CD14-positive monocyte (primary cell): Measurements from ENCODE around the gene CHKA. TPM values are rescaled to one million over a fixed set of nuclear protein-coding genes. Genes with fewer than 3 reads are reported as not detected.
A peak's percentile ranks its signal among the peaks of the same experiment; 100 is the strongest.
"Not testable (repeated sequence)": the region's sequence is repeated elsewhere in the genome, so short reads cannot be mapped to it uniquely, and the experiment has no call there.

Experiments used
- DNase-seq, 3 donors: peaks; one replicate each; pipeline ENCODE4 v3.0.0-alpha.2; 2011 to 2022
- H2AFZ ChIP-seq: 2 replicates; pipeline ENCODE4 v1.6.0; 2012; ENCODE audit warnings: mild to moderate bottlenecking, low read depth, low read length, inconsistent platforms; ENCODE audit not compliant: insufficient read depth, poor library complexity, severe bottlenecking
- H3K27ac ChIP-seq, 2 donors: 1 replicate in 1 of 2; 2 replicates in 1 of 2; pipeline ENCODE4 v1.5.1; 2012 to 2013; ENCODE audit warnings: low read length in 2 of 2, control low read depth in 1 of 2, inconsistent platforms in 1 of 2, low read depth in 1 of 2, mild to moderate bottlenecking in 1 of 2
- H3K27me3 ChIP-seq, 2 donors: one replicate each; pipeline versions ENCODE4 v1.6.0 to v1.6.1; 2011 to 2013; ENCODE audit warnings: low read length in 2 of 2; ENCODE audit not compliant: control insufficient read depth in 2 of 2, insufficient read depth in 2 of 2
- H3K36me3 ChIP-seq, 2 donors: replicated peaks in 1 of 2; 1 replicate in 1 of 2; 2 replicates in 1 of 2; pipeline versions ENCODE4 v1.5.1 to v1.6.1; 2012 to 2013; ENCODE audit warnings: low read length in 2 of 2, control low read depth in 1 of 2, inconsistent platforms in 1 of 2, mild to moderate bottlenecking in 1 of 2; ENCODE audit not compliant: insufficient read depth in 2 of 2, control insufficient read depth in 1 of 2
- H3K4me1 ChIP-seq, 2 donors: 1 replicate in 1 of 2; 2 replicates in 1 of 2; pipeline versions ENCODE4 v1.5.1 to v1.6.1; 2012 to 2013; ENCODE audit warnings: low read length in 2 of 2, control low read depth in 1 of 2, inconsistent platforms in 1 of 2, mild to moderate bottlenecking in 1 of 2, moderate library complexity in 1 of 2; ENCODE audit not compliant: insufficient read depth in 2 of 2, control insufficient read depth in 1 of 2
- H3K4me2 ChIP-seq: replicated peaks from 2 replicates; pipeline ENCODE3; 2012; ENCODE audit warnings: low read length, moderate library complexity, mild to moderate bottlenecking; ENCODE audit not compliant: poor library complexity, severe bottlenecking; ENCODE audit errors: extremely low read depth
- H3K4me3 ChIP-seq, 3 experiments: fragments of 200-600 bp in 1 of 3; sonication (generic) in 1 of 3; replicated peaks in 1 of 3; 1 replicate in 2 of 3; 2 replicates in 1 of 3; pipeline ENCODE4 v1.5.1; 2011 to 2013; ENCODE audit warnings: low read length in 3 of 3, mild to moderate bottlenecking in 3 of 3, control low read depth in 2 of 3, low read depth in 2 of 3, inconsistent platforms in 1 of 3, moderate library complexity in 1 of 3
- H3K79me2 ChIP-seq: 2 replicates; pipeline ENCODE4 v1.6.0; 2012; ENCODE audit warnings: mild to moderate bottlenecking, control low read depth, inconsistent platforms, low read length, moderate library complexity; ENCODE audit not compliant: insufficient read depth
- H3K9ac ChIP-seq: 2 replicates; pipeline ENCODE4 v1.6.0; 2017; ENCODE audit warnings: low read length, mild to moderate bottlenecking; ENCODE audit not compliant: insufficient read depth, poor library complexity, severe bottlenecking
- H3K9me3 ChIP-seq, 2 donors: replicated peaks in 1 of 2; 1 replicate in 1 of 2; 2 replicates in 1 of 2; pipeline versions ENCODE4 v1.5.1 to v1.6.1; 2012 to 2013; ENCODE audit warnings: low read length in 2 of 2, control low read depth in 1 of 2; ENCODE audit not compliant: control insufficient read depth in 1 of 2, insufficient read depth in 1 of 2
- H4K20me1 ChIP-seq: 2 replicates; pipeline ENCODE4 v1.6.0; 2012; ENCODE audit warnings: mild to moderate bottlenecking, low read length, control low read depth, moderate library complexity; ENCODE audit not compliant: insufficient read depth
- H3K27ac Mint-ChIP-seq, 7 donors: one replicate each; pipeline ENCODE4 v1.8.0; 2020; ENCODE audit warnings: mild to moderate bottlenecking in 7 of 7, mixed read lengths in 7 of 7, moderate library complexity in 6 of 7, inconsistent platforms in 2 of 7
- H3K27me3 Mint-ChIP-seq, 3 donors: one replicate each; pipeline ENCODE4 v1.8.0; 2021 to 2022; ENCODE audit warnings: low read depth in 3 of 3, mild to moderate bottlenecking in 3 of 3, mixed read lengths in 3 of 3, moderate library complexity in 3 of 3, inconsistent platforms in 1 of 3
- H3K36me3 Mint-ChIP-seq, 2 donors: one replicate each; pipeline ENCODE4 v1.8.0; 2020; ENCODE audit warnings: mixed read lengths in 2 of 2, inconsistent platforms in 1 of 2, mild to moderate bottlenecking in 1 of 2
- H3K4me1 Mint-ChIP-seq: one replicate; pipeline ENCODE4 v1.8.0; 2020; ENCODE audit warnings: mild to moderate bottlenecking, mixed read lengths
- H3K4me3 Mint-ChIP-seq, 2 donors: one replicate each; pipeline ENCODE4 v1.8.0; 2020; ENCODE audit warnings: mild to moderate bottlenecking in 2 of 2, mixed read lengths in 2 of 2, moderate library complexity in 1 of 2
- H3K9me3 Mint-ChIP-seq, 7 donors: one replicate each; pipeline ENCODE4 v1.8.0; 2020 to 2022; ENCODE audit warnings: mixed read lengths in 7 of 7, mild to moderate bottlenecking in 6 of 7, moderate library complexity in 6 of 7, inconsistent platforms in 2 of 7
- CTCF ChIP-seq: fragments of 200-600 bp; IDR thresholded peaks from one replicate; pipeline ENCODE4 v1.8.0; 2022; ENCODE audit warnings: antibody characterized with exemption, mild to moderate bottlenecking
- whole genome bisulfite sequencing: methylation state at CpG from one replicate; pipeline ENCODE4 v1.1.5; 2013; ENCODE audit warnings: missing lambda C conversion rate; ENCODE audit not compliant: insufficient coverage; 5-methylcytosine and 5-hydroxymethylcytosine counted together
- intact Hi-C, 2 donors: fragments of 100-400 bp; cut with micrococcal nuclease; formaldehyde crosslinking; loops; one replicate each; pipeline versions ENCODE4 v1.15.0 to v1.15.1; 2023
- polyA plus RNA-seq, 3 donors: library from polyadenylated mRNA; depleted of rRNA in 1 of 3; unstranded in 2 of 3; stranded (reverse) in 1 of 3; fragments of 300-500 nt in 2 of 3; fragments of >200 nt in 1 of 3; fragmentation: Illumina TruSeq in 2 of 3; gene quantifications; 1 replicate in 2 of 3; 2 replicates in 1 of 3; pipeline ENCODE4 v1.2.3, GENCODE V29; 2012 to 2021

Gene CHKA
- polyA plus RNA-seq, 3 donors: 2.8 to 20.9 (median 5.7) TPM

- no peaks in the 10 kb centered on the region for H3K9me3 ChIP-seq
- peak overlapping the region in 2 of 7 donors; percentile 54 to 60 for H3K27ac Mint-ChIP-seq
- peaks cover 0 to 16% of the 10 kb centered on the region in 2 donors for H3K36me3 ChIP-seq
- no peaks in the 10 kb centered on the region for H3K9me3 Mint-ChIP-seq
- no peak overlapping the region for H3K4me3 Mint-ChIP-seq
- TF ChIP-seq CTCF: no peak
- H3K9ac ChIP-seq: no peak overlapping the region
- no peaks in the 10 kb centered on the region for H3K27me3 ChIP-seq
- H3K36me3 Mint-ChIP-seq: peaks cover 15 to 17% of the 10 kb centered on the region in 2 donors
- H3K4me1 ChIP-seq: peaks cover 8% of the 10 kb centered on the region in 2 donors
- peaks cover 44% of the 10 kb centered on the region for H4K20me1 ChIP-seq
- no peak overlapping the region for H2AFZ ChIP-seq
- DNase-seq: no peak
- 100% methylated on average over 1 of the region's 8 CpGs for WGBS
- H3K4me1 Mint-ChIP-seq: peaks cover 17% of the 10 kb centered on the region
- intact Hi-C loops: no loop called here
- no peak overlapping the region for H3K27ac ChIP-seq
- peaks cover 0 to 2% (median 0%) of the 10 kb centered on the region in 3 donors for H3K27me3 Mint-ChIP-seq
- H3K79me2 ChIP-seq: peaks cover 31% of the 10 kb centered on the region
- no peak overlapping the region for H3K4me3 ChIP-seq
- no peak overlapping the region for H3K4me2 ChIP-seq
Observed at GRCh38 chr11:68096962-68097361, 24.2 kb downstream of the CHKA start.

- peaks cover 0 to 16% of the 10 kb centered on the region in 2 donors for H3K36me3 ChIP-seq
- H4K20me1 ChIP-seq: peaks cover 19% of the 10 kb centered on the region
- TF ChIP-seq CTCF: no peak
- H3K4me1 ChIP-seq: peaks cover 12 to 17% of the 10 kb centered on the region in 2 donors
- Mint-ChIP-seq H3K27ac (no peak overlapping the region), H3K36me3 (peaks cover 16% of the 10 kb centered on the region in 2 donors), H3K9me3 (peaks cover 0 to under 1% (median 0%) of the 10 kb centered on the region in 7 donors), H3K4me1 (peaks cover 17% of the 10 kb centered on the region), H3K4me3 (no peak overlapping the region), H3K27me3 (peaks cover 0 to 2% (median 0%) of the 10 kb centered on the region in 3 donors)
- no peak overlapping the region for H3K4me2 ChIP-seq
- H2AFZ ChIP-seq: no peak overlapping the region
- intact Hi-C loops: no loop called here
- H3K27me3 ChIP-seq: no peaks in the 10 kb centered on the region
- H3K9me3 ChIP-seq: no peaks in the 10 kb centered on the region
- DNase-seq: no peak
- H3K27ac ChIP-seq: no peak overlapping the region
- no peak overlapping the region for H3K4me3 ChIP-seq
- WGBS: 90% methylated on average over 2 of the region's 4 CpGs
- H3K79me2 ChIP-seq: peaks cover 12% of the 10 kb centered on the region
- no peak overlapping the region for H3K9ac ChIP-seq
Observed at GRCh38 chr11:68093565-68093964, 27.6 kb downstream of the CHKA start.

GRCh38 chr11:68092946-68093345 is 28.2 kb downstream of the CHKA start:
- H3K9me3 ChIP-seq, H3K27me3 Mint-ChIP-seq, H3K27ac Mint-ChIP-seq, H3K4me3 ChIP-seq, H3K27me3 ChIP-seq, H3K27ac ChIP-seq, intact Hi-C loops, H3K9me3 Mint-ChIP-seq, H3K4me3 Mint-ChIP-seq, H2AFZ ChIP-seq, H3K4me2 ChIP-seq, DNase-seq, H3K9ac ChIP-seq: not testable (repeated sequence)
- WGBS: 100% methylated on average over 1 of the region's 3 CpGs
- Histone ChIP-seq H3K4me1 (peaks cover 12 to 17% of the 10 kb centered on the region in 2 donors), H3K36me3 (peaks cover 0 to 16% of the 10 kb centered on the region in 2 donors), H3K79me2 (peaks cover 10% of the 10 kb centered on the region), H4K20me1 (peaks cover 19% of the 10 kb centered on the region)
- peaks cover 17% of the 10 kb centered on the region in 2 donors for H3K36me3 Mint-ChIP-seq
- H3K4me1 Mint-ChIP-seq: peaks cover 17% of the 10 kb centered on the region
